WTC11 (cell line): Measurements from ENCODE around the gene ZSWIM3. TPM values are rescaled to one million over a fixed set of nuclear protein-coding genes. Genes with fewer than 3 reads are reported as not detected.

Experiments used
- ATAC-seq: fragments of 200-7000 bp; cut with Tn5 transposase; 2 replicates; pipeline ENCODE4 v1.10.0; 2021; ENCODE audit warnings: mild to moderate bottlenecking, moderate library complexity
- CTCF ChIA-PET: fragments of 300-600 bp; sonication (Branson Sonifier 250); formaldehyde crosslinking; loops from one replicate; lab custom pipeline; 2021; ENCODE audit warnings: antibody characterized with exemption; lab: Charles Lee
- POLR2A ChIA-PET: fragments of 350-600 bp; sonication (Branson Sonifier 250); formaldehyde crosslinking; loops from one replicate; lab custom pipeline; 2021; ENCODE audit warnings: antibody characterized with exemption; lab: Charles Lee
- DNase-seq: peaks from one replicate; pipeline ENCODE4 v3.0.0; 2021; ENCODE audit warnings: low spot score
- H3K27ac Mint-ChIP-seq: 2 replicates; pipeline ENCODE4 v1.8.0; 2021; ENCODE audit warnings: mixed read lengths
- H3K27me3 Mint-ChIP-seq: 2 replicates; pipeline ENCODE4 v1.8.0; 2021; ENCODE audit warnings: low read depth, mild to moderate bottlenecking, moderate library complexity, mixed read lengths
- H3K36me3 Mint-ChIP-seq: 2 replicates; pipeline ENCODE4 v1.8.0; 2021; ENCODE audit warnings: mixed read lengths
- H3K4me1 Mint-ChIP-seq: 2 replicates; pipeline ENCODE4 v1.8.0; 2022; ENCODE audit warnings: mixed read lengths
- H3K4me3 Mint-ChIP-seq: 2 replicates; pipeline ENCODE4 v1.8.0; 2021; ENCODE audit warnings: mild to moderate bottlenecking, moderate library complexity, mixed read lengths
- H3K9me3 Mint-ChIP-seq: 2 replicates; pipeline ENCODE4 v1.8.0; 2021; ENCODE audit warnings: mixed read lengths
- ATF1 ChIP-seq: sonication (generic); formaldehyde crosslinking; IDR thresholded peaks from 2 replicates; pipeline ENCODE4 v1.8.1; 2023; ENCODE audit warnings: mild to moderate bottlenecking, moderate library complexity, missing genetic modification reagents
- CBFB ChIP-seq: sonication (generic); formaldehyde crosslinking; IDR thresholded peaks from 2 replicates; pipeline ENCODE4 v1.8.1; 2022; ENCODE audit warnings: mild to moderate bottlenecking, low read depth, missing genetic modification reagents
- CREM ChIP-seq: sonication (generic); formaldehyde crosslinking; IDR thresholded peaks from 2 replicates; pipeline ENCODE4 v1.8.1; 2022; ENCODE audit warnings: mild to moderate bottlenecking, missing genetic modification reagents, moderate library complexity
- ELF4 ChIP-seq: sonication (generic); formaldehyde crosslinking; IDR thresholded peaks from 2 replicates; pipeline ENCODE4 v1.8.1; 2022; ENCODE audit warnings: low read depth, mild to moderate bottlenecking, moderate library complexity, missing genetic modification reagents
- IRF2 ChIP-seq: sonication (generic); formaldehyde crosslinking; IDR thresholded peaks from 2 replicates; pipeline ENCODE4 v1.8.0; 2022; ENCODE audit warnings: low read depth, missing genetic modification reagents, borderline replicate concordance
- JAZF1 ChIP-seq: fragments of 250-450 bp; sonication (Bioruptor Pico); IDR thresholded peaks from 2 replicates; pipeline ENCODE4 v1.9.0; 2021; ENCODE audit warnings: moderate library complexity, mild to moderate bottlenecking, inconsistent platforms
- NFATC4 ChIP-seq: fragments of 250-450 bp; sonication (Bioruptor Pico); IDR thresholded peaks from 2 replicates; pipeline ENCODE4 v1.9.0; 2021; ENCODE audit warnings: mild to moderate bottlenecking
- NFYB ChIP-seq: sonication (generic); formaldehyde crosslinking; conservative IDR thresholded peaks from 2 replicates; pipeline ENCODE4 v1.8.0; 2022; ENCODE audit warnings: low read depth, missing genetic modification reagents
- NR1H2 ChIP-seq: sonication (generic); formaldehyde crosslinking; IDR thresholded peaks from 2 replicates; pipeline ENCODE4 v1.9.0; 2021; ENCODE audit warnings: mild to moderate bottlenecking, moderate library complexity, missing genetic modification reagents
- PRRX2 ChIP-seq: fragments of 250-450 bp; sonication (Bioruptor Pico); IDR thresholded peaks from 2 replicates; pipeline ENCODE4 v1.8.0; 2021; ENCODE audit warnings: mild to moderate bottlenecking
- RELA ChIP-seq: sonication (generic); formaldehyde crosslinking; IDR thresholded peaks from 2 replicates; pipeline ENCODE4 v1.8.1; 2022; ENCODE audit warnings: missing genetic modification reagents, mild to moderate bottlenecking, borderline replicate concordance
- RORB ChIP-seq: fragments of 250-450 bp; sonication (Bioruptor Pico); IDR thresholded peaks from 2 replicates; pipeline ENCODE4 v1.9.0; 2021; ENCODE audit warnings: mild to moderate bottlenecking
- SOX15 ChIP-seq: fragments of 250-450 bp; sonication (Bioruptor Pico); IDR thresholded peaks from 2 replicates; pipeline ENCODE4 v1.9.0; 2021; ENCODE audit warnings: mild to moderate bottlenecking
- TEAD1 ChIP-seq: sonication (generic); formaldehyde crosslinking; IDR thresholded peaks from 2 replicates; pipeline ENCODE4 v1.8.0; 2022; ENCODE audit warnings: mild to moderate bottlenecking, missing genetic modification reagents
- ZBTB21 ChIP-seq: sonication (generic); formaldehyde crosslinking; IDR thresholded peaks from 2 replicates; pipeline ENCODE4 v1.8.1; 2023; ENCODE audit warnings: mild to moderate bottlenecking, missing genetic modification reagents, borderline replicate concordance
- ZNF121 ChIP-seq: sonication (generic); formaldehyde crosslinking; IDR thresholded peaks from 2 replicates; pipeline ENCODE4 v1.8.0; 2023; ENCODE audit warnings: missing genetic modification reagents
- ZNF263 ChIP-seq: sonication (generic); formaldehyde crosslinking; IDR thresholded peaks from 2 replicates; pipeline ENCODE4 v1.8.1; 2022; ENCODE audit warnings: low read depth, mild to moderate bottlenecking, moderate library complexity, missing genetic modification reagents
- ZNF416 ChIP-seq: fragments of 250-450 bp; sonication (Bioruptor Pico); IDR thresholded peaks from 2 replicates; pipeline ENCODE4 v1.9.0; 2021; ENCODE audit warnings: mild to moderate bottlenecking, inconsistent platforms
- total RNA-seq: library from RNA; stranded (reverse); gene quantifications from 3 replicates; pipeline ENCODE4 v1.2.3, GENCODE V29; 2021
- TF ChIP-seq, protein P1 (sequence below): sonication (generic); formaldehyde crosslinking; conservative IDR thresholded peaks from 2 replicates; pipeline ENCODE4 v1.8.1; 2022; ENCODE audit warnings: mild to moderate bottlenecking, missing genetic modification reagents
- TF ChIP-seq, protein P2 (sequence below): sonication (generic); formaldehyde crosslinking; IDR thresholded peaks from 2 replicates; pipeline ENCODE4 v1.8.1; 2023; ENCODE audit warnings: mild to moderate bottlenecking, missing genetic modification reagents
- TF ChIP-seq, protein P3 (sequence below): fragments of 250-450 bp; sonication (Bioruptor Pico); IDR thresholded peaks from 2 replicates; pipeline ENCODE4 v1.9.0; 2021; ENCODE audit warnings: mild to moderate bottlenecking
- TF ChIP-seq, protein P4 (sequence below): sonication (generic); formaldehyde crosslinking; IDR thresholded peaks from 2 replicates; pipeline ENCODE4 v1.8.1; 2023; ENCODE audit warnings: mild to moderate bottlenecking, missing genetic modification reagents
- TF ChIP-seq, protein P5 (sequence below): sonication (generic); formaldehyde crosslinking; IDR thresholded peaks from 2 replicates; pipeline ENCODE4 v1.8.1; 2022; ENCODE audit warnings: mild to moderate bottlenecking, moderate library complexity, missing genetic modification reagents
- TF ChIP-seq, protein P6 (sequence below): sonication (generic); formaldehyde crosslinking; IDR thresholded peaks from 2 replicates; pipeline ENCODE4 v1.8.1; 2022; ENCODE audit warnings: mild to moderate bottlenecking, missing genetic modification reagents, moderate library complexity, borderline replicate concordance

ZSWIM3 gene
- total RNA-seq, 1 experiment from 2014 or later: 3.4 TPM

DNA sequence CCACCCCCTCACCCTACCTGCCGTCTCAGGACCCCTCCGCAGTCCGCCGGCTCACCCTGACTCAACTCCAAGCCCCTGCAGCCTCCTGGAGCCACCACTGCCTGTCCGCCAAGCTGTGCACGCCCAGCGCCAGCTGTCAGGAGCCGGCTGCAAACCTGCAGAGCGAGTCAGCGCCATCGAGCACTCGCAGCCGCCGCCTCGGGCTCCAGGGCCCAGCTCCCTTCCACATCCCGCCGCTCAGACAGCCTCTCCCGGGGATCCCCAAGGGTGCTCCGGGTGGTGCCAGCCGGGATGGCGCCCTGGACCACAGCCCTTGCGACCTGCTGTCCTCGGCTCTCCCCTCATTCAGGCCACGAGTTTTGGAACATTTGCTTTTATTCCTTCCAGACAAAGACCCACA lies 34.6 kb upstream of the ZSWIM3 start:
- ATAC-seq (no peak), DNase-seq (no peak)
- TF ChIP-seq, protein P1, sequence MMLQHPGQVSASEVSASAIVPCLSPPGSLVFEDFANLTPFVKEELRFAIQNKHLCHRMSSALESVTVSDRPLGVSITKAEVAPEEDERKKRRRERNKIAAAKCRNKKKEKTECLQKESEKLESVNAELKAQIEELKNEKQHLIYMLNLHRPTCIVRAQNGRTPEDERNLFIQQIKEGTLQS (CRISPR knock-in tag): no peak
- TF ChIP-seq NR1H2 (CRISPR knock-in tag) (no peak), ZNF416 (no peak), JAZF1 (CRISPR knock-in tag) (no peak)
- ChIA-PET POLR2A (interaction anchor here (1.6 kb wide), 1 partner anchor 68 kb away, joined by 10 read pairs; the partner anchor contains the start of genes CTSA and NEURL2), CTCF (interaction anchor here (1.6 to 3.3 kb wide), 3 partner anchors 18 to 58 kb away, joined by 6 to 17 read pairs (median 15); no protein-coding TSS in a partner anchor)
- Mint-ChIP-seq H3K27me3 (peaks cover 23% of the 10 kb centered on the region), H3K9me3 (no peaks in the 10 kb centered on the region), H3K27ac (no peak overlapping the region), H3K36me3 (no peaks in the 10 kb centered on the region), H3K4me1 (peaks cover 26% of the 10 kb centered on the region), H3K4me3 (no peak overlapping the region)

DNA sequence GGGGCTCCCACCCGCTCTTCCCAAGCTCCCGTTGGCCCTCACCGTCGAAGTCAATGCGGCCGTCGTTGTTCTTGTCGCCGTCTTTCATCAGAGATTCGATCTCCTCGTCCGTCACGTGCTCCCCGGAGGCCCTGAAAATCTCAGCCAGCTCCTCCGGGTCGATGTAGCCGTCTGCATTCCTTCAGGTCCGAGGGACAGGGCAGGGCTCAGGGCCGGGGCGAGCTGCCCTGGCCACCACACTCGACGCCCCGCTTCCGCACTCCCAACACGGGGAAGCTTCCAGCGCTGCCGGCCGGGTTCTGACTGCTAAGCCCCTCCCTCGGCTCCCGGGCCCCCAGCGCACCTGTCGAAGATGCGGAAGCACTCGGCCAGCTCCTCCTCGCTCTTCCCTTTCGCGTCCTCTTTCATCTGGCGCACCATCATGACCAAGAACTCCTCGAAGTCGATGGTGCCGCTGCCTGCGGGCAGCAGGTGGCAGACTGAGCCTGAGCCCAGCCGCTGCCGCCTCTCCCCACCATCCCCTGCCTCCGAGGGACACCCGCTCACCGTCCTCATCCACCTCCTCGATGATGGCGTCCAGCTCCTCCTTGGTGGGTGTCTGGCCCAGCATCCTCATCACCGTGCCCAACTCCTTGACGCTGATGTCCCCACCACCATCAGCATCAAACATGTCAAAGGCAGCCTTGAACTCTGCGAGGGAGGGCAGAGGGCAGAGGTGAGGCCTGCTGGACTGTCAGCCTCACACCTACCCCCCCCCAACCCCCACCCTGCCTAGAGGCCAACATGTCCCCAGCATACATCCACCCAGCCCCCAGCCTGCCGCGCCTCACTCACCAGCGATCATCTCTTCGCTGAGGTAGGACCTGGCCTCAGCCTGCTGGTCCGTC lies 33.2 kb upstream of the ZSWIM3 start:
- ChIA-PET POLR2A (interaction anchor here (0.7 to 1.6 kb wide), 5 partner anchors 10 to 188 kb away, joined by 3 to 10 read pairs (median 3); partner anchors contain the start of genes CTSA, NEURL2 and SNX21), CTCF (interaction anchor here (0.6 to 3.3 kb wide), 27 partner anchors 8 to 235 kb away, joined by 3 to 30 read pairs (median 7); partner anchors contain the start of genes ACOT8, CTSA, NEURL2 and PCIF1)
- Mint-ChIP-seq H3K27ac (0 out of 2 replicates have a peak overlapping the region, but pooled peaks have one; percentile 48), H3K27me3 (peaks cover 23% of the 10 kb centered on the region), H3K4me1 (peaks cover 26% of the 10 kb centered on the region), H3K36me3 (no peaks in the 10 kb centered on the region), H3K9me3 (no peaks in the 10 kb centered on the region), H3K4me3 (peak overlapping the region; percentile 61)
- peak; percentile 81 for DNase-seq
- peak; percentile 86 for ATAC-seq
- TF ChIP-seq CBFB (CRISPR knock-in tag) (0 out of 2 replicates have a peak, but pooled peaks have one; percentile 25), RELA (CRISPR knock-in tag) (peak; percentile 79; the same call in 1 of the 2 replicates), RORB (CRISPR knock-in tag) (no peak), TEAD1 (0 out of 2 replicates have a peak, but pooled peaks have one; percentile 27), PRRX2 (CRISPR knock-in tag) (no peak), ATF1 (CRISPR knock-in tag) (no peak), ZNF121 (CRISPR knock-in tag) (peak; percentile 9; the same call in 1 of the 2 replicates), ZBTB21 (peak; percentile 77; the same call in 1 of the 2 replicates), ELF4 (0 out of 2 replicates have a peak, but pooled peaks have one; percentile 68), NFATC4 (CRISPR knock-in tag) (no peak), NFYB (CRISPR knock-in tag) (no peak), IRF2 (CRISPR knock-in tag) (no peak), CREM (CRISPR knock-in tag) (no peak; the same call in 1 of the 2 replicates), ZNF263 (peak; percentile 76; the same call in 1 of the 2 replicates), SOX15 (CRISPR knock-in tag) (no peak)
- TF ChIP-seq, protein P2, sequence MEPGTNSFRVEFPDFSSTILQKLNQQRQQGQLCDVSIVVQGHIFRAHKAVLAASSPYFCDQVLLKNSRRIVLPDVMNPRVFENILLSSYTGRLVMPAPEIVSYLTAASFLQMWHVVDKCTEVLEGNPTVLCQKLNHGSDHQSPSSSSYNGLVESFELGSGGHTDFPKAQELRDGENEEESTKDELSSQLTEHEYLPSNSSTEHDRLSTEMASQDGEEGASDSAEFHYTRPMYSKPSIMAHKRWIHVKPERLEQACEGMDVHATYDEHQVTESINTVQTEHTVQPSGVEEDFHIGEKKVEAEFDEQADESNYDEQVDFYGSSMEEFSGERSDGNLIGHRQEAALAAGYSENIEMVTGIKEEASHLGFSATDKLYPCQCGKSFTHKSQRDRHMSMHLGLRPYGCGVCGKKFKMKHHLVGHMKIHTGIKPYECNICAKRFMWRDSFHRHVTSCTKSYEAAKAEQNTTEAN (CRISPR knock-in tag): no peak
- TF ChIP-seq, protein P3, sequence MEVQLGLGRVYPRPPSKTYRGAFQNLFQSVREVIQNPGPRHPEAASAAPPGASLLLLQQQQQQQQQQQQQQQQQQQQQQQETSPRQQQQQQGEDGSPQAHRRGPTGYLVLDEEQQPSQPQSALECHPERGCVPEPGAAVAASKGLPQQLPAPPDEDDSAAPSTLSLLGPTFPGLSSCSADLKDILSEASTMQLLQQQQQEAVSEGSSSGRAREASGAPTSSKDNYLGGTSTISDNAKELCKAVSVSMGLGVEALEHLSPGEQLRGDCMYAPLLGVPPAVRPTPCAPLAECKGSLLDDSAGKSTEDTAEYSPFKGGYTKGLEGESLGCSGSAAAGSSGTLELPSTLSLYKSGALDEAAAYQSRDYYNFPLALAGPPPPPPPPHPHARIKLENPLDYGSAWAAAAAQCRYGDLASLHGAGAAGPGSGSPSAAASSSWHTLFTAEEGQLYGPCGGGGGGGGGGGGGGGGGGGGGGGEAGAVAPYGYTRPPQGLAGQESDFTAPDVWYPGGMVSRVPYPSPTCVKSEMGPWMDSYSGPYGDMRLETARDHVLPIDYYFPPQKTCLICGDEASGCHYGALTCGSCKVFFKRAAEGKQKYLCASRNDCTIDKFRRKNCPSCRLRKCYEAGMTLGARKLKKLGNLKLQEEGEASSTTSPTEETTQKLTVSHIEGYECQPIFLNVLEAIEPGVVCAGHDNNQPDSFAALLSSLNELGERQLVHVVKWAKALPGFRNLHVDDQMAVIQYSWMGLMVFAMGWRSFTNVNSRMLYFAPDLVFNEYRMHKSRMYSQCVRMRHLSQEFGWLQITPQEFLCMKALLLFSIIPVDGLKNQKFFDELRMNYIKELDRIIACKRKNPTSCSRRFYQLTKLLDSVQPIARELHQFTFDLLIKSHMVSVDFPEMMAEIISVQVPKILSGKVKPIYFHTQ: no peak
- TF ChIP-seq, protein P4, sequence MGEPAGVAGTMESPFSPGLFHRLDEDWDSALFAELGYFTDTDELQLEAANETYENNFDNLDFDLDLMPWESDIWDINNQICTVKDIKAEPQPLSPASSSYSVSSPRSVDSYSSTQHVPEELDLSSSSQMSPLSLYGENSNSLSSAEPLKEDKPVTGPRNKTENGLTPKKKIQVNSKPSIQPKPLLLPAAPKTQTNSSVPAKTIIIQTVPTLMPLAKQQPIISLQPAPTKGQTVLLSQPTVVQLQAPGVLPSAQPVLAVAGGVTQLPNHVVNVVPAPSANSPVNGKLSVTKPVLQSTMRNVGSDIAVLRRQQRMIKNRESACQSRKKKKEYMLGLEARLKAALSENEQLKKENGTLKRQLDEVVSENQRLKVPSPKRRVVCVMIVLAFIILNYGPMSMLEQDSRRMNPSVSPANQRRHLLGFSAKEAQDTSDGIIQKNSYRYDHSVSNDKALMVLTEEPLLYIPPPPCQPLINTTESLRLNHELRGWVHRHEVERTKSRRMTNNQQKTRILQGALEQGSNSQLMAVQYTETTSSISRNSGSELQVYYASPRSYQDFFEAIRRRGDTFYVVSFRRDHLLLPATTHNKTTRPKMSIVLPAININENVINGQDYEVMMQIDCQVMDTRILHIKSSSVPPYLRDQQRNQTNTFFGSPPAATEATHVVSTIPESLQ: no peak
- TF ChIP-seq, protein P5, sequence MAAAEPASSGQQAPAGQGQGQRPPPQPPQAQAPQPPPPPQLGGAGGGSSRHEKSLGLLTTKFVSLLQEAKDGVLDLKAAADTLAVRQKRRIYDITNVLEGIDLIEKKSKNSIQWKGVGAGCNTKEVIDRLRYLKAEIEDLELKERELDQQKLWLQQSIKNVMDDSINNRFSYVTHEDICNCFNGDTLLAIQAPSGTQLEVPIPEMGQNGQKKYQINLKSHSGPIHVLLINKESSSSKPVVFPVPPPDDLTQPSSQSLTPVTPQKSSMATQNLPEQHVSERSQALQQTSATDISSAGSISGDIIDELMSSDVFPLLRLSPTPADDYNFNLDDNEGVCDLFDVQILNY (CRISPR knock-in tag): peak; percentile 53; the same call in 1 of the 2 replicates
- TF ChIP-seq, protein P6, sequence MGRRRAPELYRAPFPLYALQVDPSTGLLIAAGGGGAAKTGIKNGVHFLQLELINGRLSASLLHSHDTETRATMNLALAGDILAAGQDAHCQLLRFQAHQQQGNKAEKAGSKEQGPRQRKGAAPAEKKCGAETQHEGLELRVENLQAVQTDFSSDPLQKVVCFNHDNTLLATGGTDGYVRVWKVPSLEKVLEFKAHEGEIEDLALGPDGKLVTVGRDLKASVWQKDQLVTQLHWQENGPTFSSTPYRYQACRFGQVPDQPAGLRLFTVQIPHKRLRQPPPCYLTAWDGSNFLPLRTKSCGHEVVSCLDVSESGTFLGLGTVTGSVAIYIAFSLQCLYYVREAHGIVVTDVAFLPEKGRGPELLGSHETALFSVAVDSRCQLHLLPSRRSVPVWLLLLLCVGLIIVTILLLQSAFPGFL: no peak
